ENCODE data around the gene SDC3. TPM values are rescaled to one million over a fixed set of nuclear protein-coding genes. Genes with fewer than 3 reads are reported as not detected.

The SDC3 gene
- total RNA-seq, 1 experiment from 2014 or later = 7.7 TPM

GRCh38 chr1:30845904-30846290, 62.7 kb downstream of the SDC3 start:
- no peak overlapping the region for H3K27ac ChIP-seq (ENCODE audit: low read depth, low read length, poor library complexity, severe bottlenecking)
- peaks cover 93% of the 10 kb centered on the region for H3K27me3 ChIP-seq (replicated peaks; ENCODE audit: insufficient read depth, low read depth, low read length, poor library complexity)
- intact Hi-C loops (cut with micrococcal nuclease; ENCODE audit: unreplicated experiment) = no loop called here
- no peaks in the 10 kb centered on the region for H3K4me1 ChIP-seq (ENCODE audit: insufficient read depth, low read length, poor library complexity, severe bottlenecking)
- ChIA-PET POLR2A (ENCODE audit: low non-redundant PET) (no interaction called here), CTCF (no interaction called here)
- H3K4me3 ChIP-seq (ENCODE audit: low read depth, low read length, poor library complexity, severe bottlenecking) = no peak overlapping the region
- no peak for DNase-seq (ENCODE audit: low spot score)
- TF ChIP-seq EZH2 (IDR thresholded peaks at IDR 0.05; ENCODE audit: borderline replicate concordance, low read depth, low read length, poor library complexity, severe bottlenecking) = no peak
- TF ChIP-seq, protein P1, sequence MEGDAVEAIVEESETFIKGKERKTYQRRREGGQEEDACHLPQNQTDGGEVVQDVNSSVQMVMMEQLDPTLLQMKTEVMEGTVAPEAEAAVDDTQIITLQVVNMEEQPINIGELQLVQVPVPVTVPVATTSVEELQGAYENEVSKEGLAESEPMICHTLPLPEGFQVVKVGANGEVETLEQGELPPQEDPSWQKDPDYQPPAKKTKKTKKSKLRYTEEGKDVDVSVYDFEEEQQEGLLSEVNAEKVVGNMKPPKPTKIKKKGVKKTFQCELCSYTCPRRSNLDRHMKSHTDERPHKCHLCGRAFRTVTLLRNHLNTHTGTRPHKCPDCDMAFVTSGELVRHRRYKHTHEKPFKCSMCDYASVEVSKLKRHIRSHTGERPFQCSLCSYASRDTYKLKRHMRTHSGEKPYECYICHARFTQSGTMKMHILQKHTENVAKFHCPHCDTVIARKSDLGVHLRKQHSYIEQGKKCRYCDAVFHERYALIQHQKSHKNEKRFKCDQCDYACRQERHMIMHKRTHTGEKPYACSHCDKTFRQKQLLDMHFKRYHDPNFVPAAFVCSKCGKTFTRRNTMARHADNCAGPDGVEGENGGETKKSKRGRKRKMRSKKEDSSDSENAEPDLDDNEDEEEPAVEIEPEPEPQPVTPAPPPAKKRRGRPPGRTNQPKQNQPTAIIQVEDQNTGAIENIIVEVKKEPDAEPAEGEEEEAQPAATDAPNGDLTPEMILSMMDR (conservative IDR thresholded peaks at IDR 0.05; ENCODE audit: low read depth, low read length) = no peak
- no peaks in the 10 kb centered on the region for H3K9me3 ChIP-seq (ENCODE audit: low read depth, low read length, poor library complexity, severe bottlenecking)
- H3K36me3 ChIP-seq (ENCODE audit: insufficient read depth, low read length, poor library complexity, severe bottlenecking) = no peaks in the 10 kb centered on the region
- no TSS peak for BruUV-seq (replicated peaks)

- Histone ChIP-seq H3K4me1 (ENCODE audit: insufficient read depth, low read length, poor library complexity, severe bottlenecking) (no peaks in the 10 kb centered on the region), H3K4me3 (ENCODE audit: low read depth, low read length, poor library complexity, severe bottlenecking) (no peak overlapping the region), H3K27ac (ENCODE audit: low read depth, low read length, poor library complexity, severe bottlenecking) (no peak overlapping the region), H3K36me3 (ENCODE audit: insufficient read depth, low read length, poor library complexity, severe bottlenecking) (no peaks in the 10 kb centered on the region), H3K27me3 (replicated peaks; ENCODE audit: insufficient read depth, low read depth, low read length, poor library complexity) (peaks cover 91% of the 10 kb centered on the region), H3K9me3 (ENCODE audit: low read depth, low read length, poor library complexity, severe bottlenecking) (no peaks in the 10 kb centered on the region)
- ChIA-PET POLR2A (ENCODE audit: low non-redundant PET) (no interaction called here), CTCF (no interaction called here)
- no TSS peak for BruUV-seq (replicated peaks)
- intact Hi-C loops (cut with micrococcal nuclease; ENCODE audit: unreplicated experiment) = no loop called here
- no peak for TF ChIP-seq EZH2 (IDR thresholded peaks at IDR 0.05; ENCODE audit: borderline replicate concordance, low read depth, low read length, poor library complexity, severe bottlenecking)
- TF ChIP-seq, protein P1 (conservative IDR thresholded peaks at IDR 0.05; ENCODE audit: low read depth, low read length) = no peak
- no peak for DNase-seq (ENCODE audit: low spot score)
These were observed 63.2 kb downstream of the SDC3 start for GRCh38 chr1:30845237-30845903.

DNA sequence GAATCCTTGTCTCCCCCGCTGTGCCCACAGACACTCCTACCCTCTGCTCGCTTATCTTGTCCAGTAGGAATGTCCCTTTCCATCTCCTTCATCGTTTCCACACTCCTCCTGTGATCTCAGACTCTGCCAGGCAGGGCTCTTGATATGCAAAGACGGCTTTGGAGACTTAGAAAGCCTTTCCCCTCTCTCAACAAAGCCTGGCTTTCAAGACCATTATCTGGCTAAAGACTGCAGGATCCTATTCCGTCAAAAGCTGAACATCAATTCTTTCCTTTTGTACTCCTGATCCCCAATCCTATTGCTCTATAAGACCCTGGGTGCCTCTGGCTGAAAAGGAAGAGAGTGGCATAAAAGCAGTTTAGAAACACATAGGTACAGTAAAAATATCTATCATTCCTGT, 63.9 kb downstream of the SDC3 start:
- Histone ChIP-seq H3K4me1 (ENCODE audit: insufficient read depth, low read length, poor library complexity, severe bottlenecking) (no peaks in the 10 kb centered on the region), H3K36me3 (ENCODE audit: insufficient read depth, low read length, poor library complexity, severe bottlenecking) (no peaks in the 10 kb centered on the region), H3K9me3 (ENCODE audit: low read depth, low read length, poor library complexity, severe bottlenecking) (no peaks in the 10 kb centered on the region), H3K27me3 (replicated peaks; ENCODE audit: insufficient read depth, low read depth, low read length, poor library complexity) (peaks cover 87% of the 10 kb centered on the region), H3K27ac (ENCODE audit: low read depth, low read length, poor library complexity, severe bottlenecking) (no peak overlapping the region), H3K4me3 (ENCODE audit: low read depth, low read length, poor library complexity, severe bottlenecking) (no peak overlapping the region)
- TF ChIP-seq, protein P1 (conservative IDR thresholded peaks at IDR 0.05; ENCODE audit: low read depth, low read length) = no peak
- TF ChIP-seq EZH2 (IDR thresholded peaks at IDR 0.05; ENCODE audit: borderline replicate concordance, low read depth, low read length, poor library complexity, severe bottlenecking) = no peak
- ChIA-PET POLR2A (ENCODE audit: low non-redundant PET) (no interaction called here), CTCF (no interaction called here)
- no peak for DNase-seq (ENCODE audit: low spot score)
- BruUV-seq (replicated peaks) = no TSS peak
- intact Hi-C loops (cut with micrococcal nuclease; ENCODE audit: unreplicated experiment) = no loop called here
